Neural progenitor cell (in vitro differentiated cells): Measurements from ENCODE around the gene IGFLR1. TPM values are rescaled to one million over a fixed set of nuclear protein-coding genes. Genes with fewer than 3 reads are reported as not detected.

Experiments used
- DNase-seq: peaks from one replicate; pipeline ENCODE4 v3.0.0-alpha.2; 2016; ENCODE audit warnings: low spot score
- H2AFZ ChIP-seq: fragments of 200-600 bp; sonication (generic); replicated peaks from 2 replicates; pipeline ENCODE4 v1.6.1; 2016; ENCODE audit warnings: antibody characterized with exemption
- H3F3A ChIP-seq: fragments of 200-600 bp; sonication (generic); 2 replicates; pipeline ENCODE4 v1.6.1; 2016; ENCODE audit warnings: antibody characterized with exemption, low read depth
- H3K27ac ChIP-seq: fragments of 200-600 bp; sonication (generic); 2 replicates; pipeline ENCODE4 v1.5.1; 2016; ENCODE audit warnings: mild to moderate bottlenecking
- H3K27me3 ChIP-seq: fragments of 200-600 bp; sonication (generic); 2 replicates; pipeline ENCODE4 v1.6.1; 2016; ENCODE audit warnings: mild to moderate bottlenecking, moderate library complexity
- H3K36me3 ChIP-seq: fragments of 200-600 bp; sonication (generic); 2 replicates; pipeline ENCODE4 v1.5.1; 2016
- H3K4me1 ChIP-seq: fragments of 200-600 bp; sonication (generic); 2 replicates; pipeline ENCODE4 v1.6.1; 2016; ENCODE audit warnings: mixed run types
- H3K4me2 ChIP-seq: fragments of 200-600 bp; sonication (generic); 2 replicates; pipeline ENCODE4 v1.6.1; 2016
- H3K4me3 ChIP-seq: fragments of 200-600 bp; sonication (generic); 2 replicates; pipeline ENCODE4 v1.5.1; 2016
- H3K79me2 ChIP-seq: fragments of 200-600 bp; sonication (generic); 2 replicates; pipeline ENCODE4 v1.6.1; 2016; ENCODE audit warnings: low read depth
- H3K9ac ChIP-seq: fragments of 200-600 bp; sonication (generic); 2 replicates; pipeline ENCODE4 v1.6.1; 2016
- H3K9me3 ChIP-seq: fragments of 200-600 bp; sonication (generic); 2 replicates; pipeline ENCODE4 v1.5.1; 2016; ENCODE audit warnings: low read depth
- H4K20me1 ChIP-seq: fragments of 200-600 bp; sonication (generic); 2 replicates; pipeline ENCODE4 v1.6.1; 2016; ENCODE audit warnings: low read depth
- H3K27ac Mint-ChIP-seq: 3 replicates; pipeline ENCODE4 v1.8.0; 2021; ENCODE audit warnings: mixed read lengths
- H3K27me3 Mint-ChIP-seq: 2 replicates; pipeline ENCODE4 v1.8.0; 2022; ENCODE audit warnings: low read depth, mild to moderate bottlenecking, inconsistent platforms, moderate library complexity, mixed read lengths; ENCODE audit not compliant: insufficient read depth
- H3K36me3 Mint-ChIP-seq: 3 replicates; pipeline ENCODE4 v1.8.0; 2021; ENCODE audit warnings: mixed read lengths
- H3K4me1 Mint-ChIP-seq: 3 replicates; pipeline ENCODE4 v1.8.0; 2021; ENCODE audit warnings: mixed read lengths
- H3K4me3 Mint-ChIP-seq: 3 replicates; pipeline ENCODE4 v1.8.0; 2021; ENCODE audit warnings: mild to moderate bottlenecking, moderate library complexity, mixed read lengths
- H3K9me3 Mint-ChIP-seq: 3 replicates; pipeline ENCODE4 v1.8.0; 2020; ENCODE audit warnings: mixed read lengths
- EZH2 ChIP-seq: fragments of 200-600 bp; sonication (generic); IDR thresholded peaks from 2 replicates; pipeline ENCODE4 v1.6.1; 2017; ENCODE audit warnings: antibody characterized with exemption, mild to moderate bottlenecking, moderate library complexity
- EZH2phosphoT487 ChIP-seq: fragments of 200-600 bp; sonication (generic); IDR thresholded peaks from 2 replicates; pipeline ENCODE4 v1.6.1; 2017; ENCODE audit warnings: antibody characterized with exemption
- total RNA-seq: library from RNA; depleted of rRNA; stranded (reverse); fragments of >200 nt; gene quantifications from 2 replicates; pipeline ENCODE4 v1.2.3, GENCODE V29; 2015; ENCODE audit warnings: low replicate concordance
- TF ChIP-seq, protein P1 (sequence below): fragments of 200-600 bp; sonication (generic); IDR thresholded peaks from 2 replicates; pipeline ENCODE4 v1.5.1; 2017; ENCODE audit warnings: antibody characterized with exemption, mild to moderate bottlenecking

The IGFLR1 gene
- total RNA-seq, 1 donor from 2014 or later: 5.0 TPM

DNA sequence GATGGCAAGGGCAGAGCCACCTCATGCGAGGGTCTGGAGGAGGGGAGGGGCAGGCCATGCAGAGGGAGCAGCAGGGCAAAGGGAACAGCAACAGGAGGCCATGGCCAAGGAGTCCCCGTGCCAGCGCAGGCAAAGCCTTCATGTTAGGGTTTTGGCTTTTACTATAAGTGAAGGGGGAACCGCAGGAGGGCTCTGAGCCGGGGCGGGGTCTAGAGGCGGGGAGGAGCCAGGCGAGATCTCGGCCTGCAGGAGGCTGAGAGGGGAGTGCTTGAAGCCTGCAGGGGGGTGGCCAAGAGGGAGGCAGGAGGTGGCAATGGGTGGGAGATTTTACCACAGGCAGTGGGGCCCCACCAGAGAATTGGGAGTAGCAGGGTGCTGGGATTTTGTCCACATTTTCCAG is 39.4 kb upstream of the IGFLR1 start:
- peaks cover 6% of the 10 kb centered on the region for H3K4me1 Mint-ChIP-seq
- peaks cover 30% of the 10 kb centered on the region for H3K27me3 ChIP-seq
- no peak overlapping the region for H3K27ac Mint-ChIP-seq
- no peak for DNase-seq
- H3K4me1 ChIP-seq: peaks cover 20% of the 10 kb centered on the region
- no peak overlapping the region for H3K27ac ChIP-seq
- H4K20me1 ChIP-seq: peaks cover 34% of the 10 kb centered on the region
- no peak overlapping the region for H3K4me3 Mint-ChIP-seq
- no peaks in the 10 kb centered on the region for H3K36me3 ChIP-seq
- H3K36me3 Mint-ChIP-seq: peaks cover 5% of the 10 kb centered on the region
- H2AFZ ChIP-seq: no peak overlapping the region
- no peaks in the 10 kb centered on the region for H3K79me2 ChIP-seq
- H3F3A ChIP-seq: peaks cover 23% of the 10 kb centered on the region
- no peaks in the 10 kb centered on the region for H3K9me3 Mint-ChIP-seq
- no peak overlapping the region for H3K9ac ChIP-seq
- no peak overlapping the region for H3K4me2 ChIP-seq
- H3K4me3 ChIP-seq: no peak overlapping the region
- no peaks in the 10 kb centered on the region for H3K9me3 ChIP-seq
- TF ChIP-seq EZH2phosphoT487 (no peak), EZH2 (no peak)
- TF ChIP-seq, protein P1, sequence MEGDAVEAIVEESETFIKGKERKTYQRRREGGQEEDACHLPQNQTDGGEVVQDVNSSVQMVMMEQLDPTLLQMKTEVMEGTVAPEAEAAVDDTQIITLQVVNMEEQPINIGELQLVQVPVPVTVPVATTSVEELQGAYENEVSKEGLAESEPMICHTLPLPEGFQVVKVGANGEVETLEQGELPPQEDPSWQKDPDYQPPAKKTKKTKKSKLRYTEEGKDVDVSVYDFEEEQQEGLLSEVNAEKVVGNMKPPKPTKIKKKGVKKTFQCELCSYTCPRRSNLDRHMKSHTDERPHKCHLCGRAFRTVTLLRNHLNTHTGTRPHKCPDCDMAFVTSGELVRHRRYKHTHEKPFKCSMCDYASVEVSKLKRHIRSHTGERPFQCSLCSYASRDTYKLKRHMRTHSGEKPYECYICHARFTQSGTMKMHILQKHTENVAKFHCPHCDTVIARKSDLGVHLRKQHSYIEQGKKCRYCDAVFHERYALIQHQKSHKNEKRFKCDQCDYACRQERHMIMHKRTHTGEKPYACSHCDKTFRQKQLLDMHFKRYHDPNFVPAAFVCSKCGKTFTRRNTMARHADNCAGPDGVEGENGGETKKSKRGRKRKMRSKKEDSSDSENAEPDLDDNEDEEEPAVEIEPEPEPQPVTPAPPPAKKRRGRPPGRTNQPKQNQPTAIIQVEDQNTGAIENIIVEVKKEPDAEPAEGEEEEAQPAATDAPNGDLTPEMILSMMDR: no peak
- peaks cover 4% of the 10 kb centered on the region for H3K27me3 Mint-ChIP-seq

DNA sequence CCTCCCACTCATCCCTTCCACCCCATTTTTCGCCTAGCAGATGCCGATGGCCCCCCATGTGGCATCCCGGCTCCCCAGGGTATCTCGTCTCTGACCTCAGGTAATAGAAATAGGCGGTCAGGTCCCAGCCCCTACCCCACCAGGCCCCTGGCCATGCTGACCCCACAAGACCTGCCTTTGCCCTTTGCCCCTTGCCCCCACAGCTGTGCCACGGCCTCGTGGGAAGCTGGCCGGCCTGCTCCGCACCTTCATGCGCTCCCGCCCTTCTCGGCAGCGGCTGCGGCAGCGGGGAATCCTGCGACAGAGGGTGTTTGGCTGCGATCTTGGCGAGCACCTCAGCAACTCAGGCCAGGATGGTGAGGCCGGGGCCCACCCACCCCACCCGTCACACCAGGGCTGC is 38.5 kb upstream of the IGFLR1 start:
- Histone ChIP-seq H3K79me2 (no peaks in the 10 kb centered on the region), H3K27ac (no peak overlapping the region), H3F3A (peaks cover 29% of the 10 kb centered on the region), H3K9me3 (no peaks in the 10 kb centered on the region), H2AFZ (no peak overlapping the region), H3K9ac (no peak overlapping the region), H3K4me3 (no peak overlapping the region), H4K20me1 (peaks cover 40% of the 10 kb centered on the region), H3K4me2 (no peak overlapping the region), H3K4me1 (peaks cover 27% of the 10 kb centered on the region), H3K36me3 (no peaks in the 10 kb centered on the region), H3K27me3 (peaks cover 28% of the 10 kb centered on the region)
- TF ChIP-seq, protein P1: no peak
- TF ChIP-seq EZH2phosphoT487 (no peak), EZH2 (no peak)
- Mint-ChIP-seq H3K9me3 (no peaks in the 10 kb centered on the region), H3K27me3 (peaks cover 4% of the 10 kb centered on the region), H3K4me1 (peaks cover 13% of the 10 kb centered on the region), H3K36me3 (peaks cover 5% of the 10 kb centered on the region), H3K27ac (no peak overlapping the region), H3K4me3 (no peak overlapping the region)
- no peak for DNase-seq

DNA sequence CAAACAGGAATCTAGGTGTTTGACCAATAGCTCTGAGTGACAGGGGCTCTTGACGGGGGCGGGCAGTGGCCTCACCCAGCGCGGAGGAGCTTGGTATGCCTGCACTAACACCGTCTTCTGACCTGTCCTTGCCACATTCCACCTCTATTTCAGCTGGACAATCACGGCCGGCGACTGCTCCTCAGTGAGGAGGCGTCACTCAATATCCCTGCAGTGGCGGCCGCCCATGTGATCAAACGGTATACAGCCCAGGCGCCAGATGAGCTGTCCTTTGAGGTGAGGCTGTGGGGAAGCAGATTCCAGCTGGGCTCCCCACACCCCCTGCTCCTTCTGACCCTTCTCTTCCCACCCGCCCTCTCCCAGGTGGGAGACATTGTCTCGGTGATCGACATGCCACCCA is 37.8 kb upstream of the IGFLR1 start:
- H3K9me3 Mint-ChIP-seq: no peaks in the 10 kb centered on the region
- Histone ChIP-seq H3K4me3 (no peak overlapping the region), H3K36me3 (no peaks in the 10 kb centered on the region), H3K27ac (no peak overlapping the region), H3F3A (peaks cover 27% of the 10 kb centered on the region), H2AFZ (no peak overlapping the region), H3K4me1 (peaks cover 26% of the 10 kb centered on the region), H4K20me1 (peaks cover 35% of the 10 kb centered on the region), H3K9ac (no peak overlapping the region), H3K79me2 (no peaks in the 10 kb centered on the region), H3K27me3 (peaks cover 21% of the 10 kb centered on the region), H3K4me2 (no peak overlapping the region), H3K9me3 (no peaks in the 10 kb centered on the region)
- H3K4me3 Mint-ChIP-seq: no peak overlapping the region
- H3K36me3 Mint-ChIP-seq: peaks cover 5% of the 10 kb centered on the region
- TF ChIP-seq EZH2phosphoT487 (no peak), EZH2 (no peak)
- TF ChIP-seq, protein P1: no peak
- H3K27ac Mint-ChIP-seq: no peak overlapping the region
- DNase-seq: no peak
- H3K4me1 Mint-ChIP-seq: peaks cover 15% of the 10 kb centered on the region
- peaks cover 6% of the 10 kb centered on the region for H3K27me3 Mint-ChIP-seq
